Right lobe of liver (tissue), 4 donors: Measurements from ENCODE around the gene SPOCK1.

Source experiments
- POLR2A ChIP-seq: fragments of 450-650 bp; IDR thresholded peaks from one replicate; pipeline ENCODE4 v1.6.1; 2017; ENCODE audit warnings: antibody characterized with exemption, mild to moderate bottlenecking
- TF ChIP-seq, protein P1 (sequence below), 4 donors: fragments of 200-600 bp in 3 of 4; fragments of 450-650 bp in 1 of 4; IDR thresholded peaks; one replicate each; pipeline versions ENCODE4 v1.5.1 to v1.8.0; 2016 to 2022; ENCODE audit warnings: antibody characterized with exemption in 4 of 4, mild to moderate bottlenecking in 2 of 4
- donor health status: DM: no; HTN: no; CAD: no.
- donor health status: DM: no; HTN: no; CAD: no.
- donor health status: DM: no; HTN: yes; CAD: no.

DNA sequence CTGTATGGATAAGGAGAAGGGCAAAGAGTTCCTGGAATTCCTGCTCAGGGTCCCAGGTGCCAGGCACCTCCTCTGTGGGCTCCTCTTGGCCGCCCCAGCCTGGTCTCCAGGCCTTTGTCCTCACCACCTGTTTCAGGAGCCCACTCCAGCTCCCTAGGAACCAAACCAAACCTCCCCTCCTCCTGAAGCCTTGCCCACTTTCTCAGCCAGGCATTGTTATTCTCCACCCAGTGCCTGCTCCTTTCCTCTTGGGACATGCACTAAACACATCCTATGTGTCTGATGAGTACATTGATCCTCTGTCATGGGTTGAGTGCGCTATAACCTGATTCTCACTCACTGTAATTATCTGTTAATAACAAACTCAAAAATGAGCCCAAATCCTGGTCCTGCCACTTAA, 189.8 kb downstream of the SPOCK1 start:
- TF ChIP-seq, protein P1, sequence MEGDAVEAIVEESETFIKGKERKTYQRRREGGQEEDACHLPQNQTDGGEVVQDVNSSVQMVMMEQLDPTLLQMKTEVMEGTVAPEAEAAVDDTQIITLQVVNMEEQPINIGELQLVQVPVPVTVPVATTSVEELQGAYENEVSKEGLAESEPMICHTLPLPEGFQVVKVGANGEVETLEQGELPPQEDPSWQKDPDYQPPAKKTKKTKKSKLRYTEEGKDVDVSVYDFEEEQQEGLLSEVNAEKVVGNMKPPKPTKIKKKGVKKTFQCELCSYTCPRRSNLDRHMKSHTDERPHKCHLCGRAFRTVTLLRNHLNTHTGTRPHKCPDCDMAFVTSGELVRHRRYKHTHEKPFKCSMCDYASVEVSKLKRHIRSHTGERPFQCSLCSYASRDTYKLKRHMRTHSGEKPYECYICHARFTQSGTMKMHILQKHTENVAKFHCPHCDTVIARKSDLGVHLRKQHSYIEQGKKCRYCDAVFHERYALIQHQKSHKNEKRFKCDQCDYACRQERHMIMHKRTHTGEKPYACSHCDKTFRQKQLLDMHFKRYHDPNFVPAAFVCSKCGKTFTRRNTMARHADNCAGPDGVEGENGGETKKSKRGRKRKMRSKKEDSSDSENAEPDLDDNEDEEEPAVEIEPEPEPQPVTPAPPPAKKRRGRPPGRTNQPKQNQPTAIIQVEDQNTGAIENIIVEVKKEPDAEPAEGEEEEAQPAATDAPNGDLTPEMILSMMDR (IDR thresholded peaks at IDR 0.05) = no peak
- no peak for TF ChIP-seq POLR2A
